Transverse colon (tissue), 4 donors: Measurements from ENCODE around the gene CHCHD3.

Source experiments
- EP300 ChIP-seq: sonication (generic); formaldehyde crosslinking; IDR thresholded peaks from one replicate; pipeline ENCODE4 v1.6.1; 2017; ENCODE audit warnings: antibody characterized with exemption, low read depth
- POLR2A ChIP-seq: fragments of 450-650 bp; IDR thresholded peaks from one replicate; pipeline ENCODE4 v1.6.1; 2016; ENCODE audit warnings: antibody characterized with exemption, mild to moderate bottlenecking, moderate library complexity
- POLR2AphosphoS5 ChIP-seq, 3 donors: sonication (generic); formaldehyde crosslinking; IDR thresholded peaks; one replicate each; pipeline ENCODE4 v1.6.1; 2016; ENCODE audit warnings: antibody characterized with exemption in 3 of 3
- TF ChIP-seq, protein P1 (sequence below), 5 experiments: fragments of 200-600 bp in 3 of 5; fragments of 450-650 bp in 2 of 5; sonication (generic) in 3 of 5; IDR thresholded peaks; 1 replicate in 2 of 5; 2 replicates in 3 of 5; pipeline ENCODE4 v1.5.1; 2016 to 2017; ENCODE audit warnings: antibody characterized with exemption in 5 of 5, inconsistent platforms in 3 of 5, mild to moderate bottlenecking in 2 of 5, moderate library complexity in 1 of 5

DNA sequence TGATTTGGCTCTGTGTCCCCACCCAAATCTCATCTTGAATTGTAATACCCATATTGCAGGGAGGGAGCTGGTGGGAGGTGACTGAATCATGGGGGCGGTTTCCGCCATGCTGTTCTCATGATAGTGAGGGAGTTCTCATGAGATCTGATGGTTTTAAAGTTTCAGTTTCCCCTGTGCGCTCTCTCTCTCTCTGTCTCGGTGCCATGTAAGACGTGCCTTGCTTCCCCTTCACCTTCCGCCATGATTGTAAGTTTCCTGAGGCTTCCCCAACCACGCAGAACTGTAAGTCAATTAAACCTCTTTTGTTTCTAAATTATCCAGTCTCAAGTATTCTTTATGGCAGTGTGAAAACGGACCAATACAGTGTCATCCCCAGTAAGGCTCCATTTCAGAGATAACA lies 48.3 kb upstream of the CHCHD3 start:
- TF ChIP-seq, protein P1, sequence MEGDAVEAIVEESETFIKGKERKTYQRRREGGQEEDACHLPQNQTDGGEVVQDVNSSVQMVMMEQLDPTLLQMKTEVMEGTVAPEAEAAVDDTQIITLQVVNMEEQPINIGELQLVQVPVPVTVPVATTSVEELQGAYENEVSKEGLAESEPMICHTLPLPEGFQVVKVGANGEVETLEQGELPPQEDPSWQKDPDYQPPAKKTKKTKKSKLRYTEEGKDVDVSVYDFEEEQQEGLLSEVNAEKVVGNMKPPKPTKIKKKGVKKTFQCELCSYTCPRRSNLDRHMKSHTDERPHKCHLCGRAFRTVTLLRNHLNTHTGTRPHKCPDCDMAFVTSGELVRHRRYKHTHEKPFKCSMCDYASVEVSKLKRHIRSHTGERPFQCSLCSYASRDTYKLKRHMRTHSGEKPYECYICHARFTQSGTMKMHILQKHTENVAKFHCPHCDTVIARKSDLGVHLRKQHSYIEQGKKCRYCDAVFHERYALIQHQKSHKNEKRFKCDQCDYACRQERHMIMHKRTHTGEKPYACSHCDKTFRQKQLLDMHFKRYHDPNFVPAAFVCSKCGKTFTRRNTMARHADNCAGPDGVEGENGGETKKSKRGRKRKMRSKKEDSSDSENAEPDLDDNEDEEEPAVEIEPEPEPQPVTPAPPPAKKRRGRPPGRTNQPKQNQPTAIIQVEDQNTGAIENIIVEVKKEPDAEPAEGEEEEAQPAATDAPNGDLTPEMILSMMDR (IDR thresholded peaks at IDR 0.05) = no peak
- TF ChIP-seq POLR2A (no peak), POLR2AphosphoS5 (IDR thresholded peaks at IDR 0.05) (no peak), EP300 (no peak)
